Ovary (tissue), 9 donors: Measurements from ENCODE around the gene CYP46A1. TPM values are rescaled to one million over a fixed set of nuclear protein-coding genes. Genes with fewer than 3 reads are reported as not detected.

Experiments used
- DNase-seq, 5 donors: peaks; one replicate each; pipeline ENCODE4 v3.0.0-alpha.2; 2019 to 2020
- H3K27ac ChIP-seq, 2 donors: fragments of 200-600 bp; one replicate each; pipeline versions ENCODE4 v1.5.1 to v1.8.0; 2019 to 2022
- H3K27me3 ChIP-seq: fragments of 200-600 bp; one replicate; pipeline ENCODE4 v1.8.0; 2022
- H3K36me3 ChIP-seq: fragments of 200-600 bp; sonication (generic); one replicate; pipeline ENCODE4 v1.5.1; 2019
- H3K4me1 ChIP-seq: one replicate; pipeline ENCODE4 v1.8.1; 2013; ENCODE audit warnings: mild to moderate bottlenecking, moderate library complexity; ENCODE audit not compliant: insufficient read depth
- H3K4me3 ChIP-seq: fragments of 200-600 bp; sonication (generic); one replicate; pipeline ENCODE4 v1.5.1; 2017
- H3K9me3 ChIP-seq, 2 donors: fragments of 200-600 bp in 1 of 2; sonication (generic) in 1 of 2; one replicate each; pipeline versions ENCODE4 v1.5.1 to v1.8.1; 2013 to 2019; ENCODE audit warnings: mild to moderate bottlenecking in 1 of 2, moderate library complexity in 1 of 2
- CTCF ChIP-seq, 3 donors: fragments of 450-650 bp in 2 of 3; fragments of 200-600 bp in 1 of 3; IDR thresholded peaks; one replicate each; pipeline versions ENCODE4 v1.5.1 to v1.8.0; 2016 to 2022; ENCODE audit warnings: antibody characterized with exemption in 3 of 3, mild to moderate bottlenecking in 1 of 3
- EP300 ChIP-seq: sonication (generic); formaldehyde crosslinking; IDR thresholded peaks from one replicate; pipeline ENCODE4 v1.6.1; 2017; ENCODE audit warnings: antibody characterized with exemption
- POLR2A ChIP-seq: fragments of 450-650 bp; IDR thresholded peaks from one replicate; pipeline ENCODE4 v1.6.1; 2017; ENCODE audit warnings: antibody characterized with exemption, mild to moderate bottlenecking, moderate library complexity
- WGBS, 3 donors: extraction: QIAGEN DNeasy Blood & Tissue Kit in 1 of 3; methylation state at CpG; one replicate each; pipeline versions ENCODE4 v1.1.5 to v1.1.7; 2013 to 2017; 5-methylcytosine and 5-hydroxymethylcytosine counted together
- intact Hi-C, 4 donors: fragments of 100-400 bp; cut with DNase I; formaldehyde crosslinking; loops; one replicate each; pipeline versions ENCODE4 v1.11.0 to v1.15.1; 2022 to 2023
- polyA plus RNA-seq, 2 donors: library from polyadenylated mRNA; stranded (reverse); fragments of 200-250 nt in 1 of 2; fragments of 350-450 nt in 1 of 2; fragmentation: Illumina TruSeq in 1 of 2; extraction: RNeasy Lipid Tissue Mini Kit (QIAGEN cat#74804) in 1 of 2; gene quantifications; one replicate each; pipeline ENCODE4 v1.2.3, GENCODE V29; 2013 to 2014
- total RNA-seq, 7 donors: library from RNA; depleted of rRNA in 2 of 7; stranded (reverse); fragments of >200 nt in 2 of 7; fragmentation: NEBNext Ultra II Directional in 3 of 7; extraction: Animal tissue kit (Norgen Biotek cat#: 25700) in 3 of 7; gene quantifications; one replicate each; pipeline versions ENCODE4 v1.1.0 to v1.2.4, GENCODE V29; 2016 to 2023
- donor health status: DM: no; HTN: no; CAD: no; lungs with moderate emphysema.
- donor health status: DM: no; HTN: no; CAD: no.
- donor health status: Bipolar disorder and iron deficiency.
- donor health status: DM: yes; HTN: yes; CAD: no.
- donor health status: DM: no; HTN: no; CAD: no.
- donor health status: DM: yes; HTN: yes; CAD: no.

CYP46A1 gene
- total and polyA plus RNA-seq, 9 donors, result 0.48 to 4.9 (median 1.7) TPM

GRCh38 chr14:99729991-99730875 is 46.1 kb downstream of the CYP46A1 start:
- peak; percentile 49 to 82 (median 77) for DNase-seq
- Histone ChIP-seq H3K27ac (no peak overlapping the region), H3K36me3 (no peaks in the 10 kb centered on the region), H3K9me3 (no peaks in the 10 kb centered on the region), H3K4me1 (peaks cover 9% of the 10 kb centered on the region), H3K4me3 (peak overlapping the region; percentile 49), H3K27me3 (no peaks in the 10 kb centered on the region)
- WGBS, 3 donors, result 4 to 5% (median 5%) methylated on average over 52 to 75 of the region's 75 CpGs
- no peak for TF ChIP-seq EP300
- no peak for TF ChIP-seq POLR2A
- TF ChIP-seq CTCF (IDR thresholded peaks at IDR 0.05), result peak; percentile 80 to 87 (median 82)
- intact Hi-C loops, result loop anchor here (2.0 to 5.0 kb wide), 6 partner anchors 62 to 157 kb away; partner anchors contain the start of gene EML1 (in 1 of the 4)

- intact Hi-C loops, result loop anchor here in 3 of 4 donors (5.0 kb wide), 3 partner anchors 61 to 151 kb away; partner anchors contain the start of gene EML1 (in 1 of the 3)
- Histone ChIP-seq H3K27ac (no peak overlapping the region), H3K4me3 (no peak overlapping the region), H3K9me3 (no peaks in the 10 kb centered on the region), H3K27me3 (no peaks in the 10 kb centered on the region), H3K36me3 (no peaks in the 10 kb centered on the region), H3K4me1 (peaks cover 9% of the 10 kb centered on the region)
- WGBS, 3 donors, result 38 to 46% (median 45%) methylated on average over 9 to 13 of the region's 13 CpGs
- peak; percentile 19 to 46 (median 30) for DNase-seq
- TF ChIP-seq CTCF (IDR thresholded peaks at IDR 0.05) (no peak), EP300 (no peak)
Observed at GRCh38 chr14:99730876-99731546, 46.9 kb downstream of the CYP46A1 start.

GRCh38 chr14:99731547-99732435 is 47.7 kb downstream of the CYP46A1 start:
- peak; percentile 66 to 86 (median 77) for DNase-seq
- no peaks in the 10 kb centered on the region for H3K36me3 ChIP-seq
- 29 to 54% (median 42%) methylated on average over 17 to 32 of the region's 32 CpGs for WGBS, 3 donors
- H3K27ac ChIP-seq, result no peak overlapping the region
- TF ChIP-seq CTCF (IDR thresholded peaks at IDR 0.05), result no peak
- H3K4me1 ChIP-seq, result peaks cover 9% of the 10 kb centered on the region
- intact Hi-C loops, result loop anchor here in 3 of 4 donors (5.0 kb wide), 3 partner anchors 61 to 151 kb away; partner anchors contain the start of gene EML1 (in 1 of the 3)
- no peaks in the 10 kb centered on the region for H3K27me3 ChIP-seq
- H3K4me3 ChIP-seq, result no peak overlapping the region
- no peaks in the 10 kb centered on the region for H3K9me3 ChIP-seq
